Activated T-helper 1 cell treated with anti-CD3 and anti-CD28 coated beads, Interleukin-2, amount 50 U/mL, for 16 hours (primary cell): Measurements from ENCODE around the gene POLR3G.

Experiments used
- DNase-seq, 2 donors: peaks; one replicate each; pipeline ENCODE4 v3.0.0-alpha.2; 2020; ENCODE audit warnings: low read depth in 1 of 2, low spot score in 1 of 2

POLR3G gene

DNA sequence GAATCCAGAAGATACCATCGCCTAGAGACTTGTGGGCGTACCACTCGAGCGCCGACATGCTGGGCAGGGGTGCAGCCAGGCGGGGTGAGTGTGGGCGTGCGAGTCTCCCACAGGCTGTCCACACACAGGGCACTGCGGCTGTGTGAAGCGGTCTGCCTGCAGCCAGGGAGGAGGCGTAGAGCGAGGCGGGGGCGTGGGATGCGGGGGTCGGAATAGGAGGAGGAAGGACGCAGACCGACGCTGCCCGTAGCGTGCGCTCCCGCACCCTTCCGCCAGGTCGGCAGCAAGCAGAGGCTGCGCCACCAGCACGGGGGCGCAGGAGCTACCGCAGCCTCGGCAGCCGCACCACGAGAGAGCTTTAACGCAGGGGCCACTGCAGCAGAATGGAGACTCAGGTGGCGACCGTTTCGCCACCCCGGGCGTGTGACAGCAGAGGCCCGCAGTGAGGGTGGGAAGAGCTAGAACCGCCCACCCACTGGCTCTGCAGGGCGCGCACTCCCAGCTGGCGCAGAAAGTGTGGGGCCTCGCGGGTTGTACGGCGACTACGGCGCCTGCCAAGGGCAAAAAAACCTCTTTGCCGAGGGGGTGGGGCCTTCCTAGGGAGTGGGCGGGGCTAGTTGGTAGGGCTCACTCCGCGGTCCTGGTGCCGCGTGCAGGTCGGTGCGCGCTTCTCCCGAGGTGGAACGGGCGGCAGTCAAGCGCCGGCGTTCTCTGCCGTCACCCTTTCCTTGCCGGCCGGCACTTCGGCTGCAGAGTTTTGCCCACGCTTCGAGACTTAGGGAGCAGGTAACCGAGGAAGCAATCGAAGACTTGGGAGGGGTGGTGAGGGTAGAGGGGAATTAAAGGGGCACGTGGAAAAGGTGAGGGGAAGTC is at the start of gene POLR3G, which contains the start of gene MBLAC2:
POLR3G (plus strand) TSS at position 630 of the 873 bp plus-strand sequence. CDS start 10,704 bp downstream, outside the sequence.
MBLAC2 (minus strand) TSS at position 537 of the 873 bp plus-strand sequence; CDS start at position 58, 479 bp downstream.
- DNase-seq = peak; percentile 88 to 89

GRCh38 chr5:90434116-90434714 is 40.4 kb upstream of the POLR3G start:
- peak in 1 of 2 donors; percentile 4 for DNase-seq

- DNase-seq = no peak
These were observed 37.0 kb upstream of the POLR3G start for GRCh38 chr5:90437663-90438062.

DNA sequence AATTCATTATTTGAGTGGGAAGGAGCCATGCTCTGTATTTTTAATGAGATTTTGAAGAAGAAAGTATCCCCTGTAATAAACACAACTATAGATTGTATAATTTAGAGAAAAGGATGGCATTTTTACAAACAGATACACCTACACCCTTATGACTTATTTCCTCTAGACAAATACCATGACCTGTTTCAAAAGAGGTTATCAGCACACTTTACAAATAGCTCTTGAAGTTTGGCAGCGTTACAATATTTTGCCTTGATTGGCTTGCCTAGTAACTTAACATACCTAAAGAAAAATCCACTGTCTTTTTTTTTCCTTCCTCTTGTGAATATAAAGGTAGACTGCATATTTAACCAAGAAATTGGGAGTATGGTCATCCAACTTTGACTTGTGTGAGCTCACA is 36.6 kb upstream of the POLR3G start:
- no peak for DNase-seq

DNA sequence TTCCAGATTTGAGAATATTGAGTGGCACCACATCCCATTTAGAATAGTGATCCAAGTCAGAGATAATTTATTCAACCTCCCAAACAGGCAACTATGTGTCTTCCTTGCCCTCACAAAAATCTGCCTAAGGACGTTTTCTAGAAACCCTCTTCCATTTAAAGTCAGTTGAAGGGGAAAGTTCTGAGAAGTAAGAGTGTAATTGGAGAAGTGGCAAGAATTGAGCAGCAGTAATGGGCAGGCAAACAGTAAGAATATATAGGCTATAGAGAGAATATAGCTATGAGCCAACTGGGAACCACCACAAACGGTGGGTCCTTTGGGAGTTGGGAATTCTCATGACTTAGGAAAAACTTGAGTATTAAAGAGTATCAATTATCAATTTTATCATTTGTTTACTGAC is 34.0 kb upstream of the POLR3G start:
- no peak for DNase-seq

DNA sequence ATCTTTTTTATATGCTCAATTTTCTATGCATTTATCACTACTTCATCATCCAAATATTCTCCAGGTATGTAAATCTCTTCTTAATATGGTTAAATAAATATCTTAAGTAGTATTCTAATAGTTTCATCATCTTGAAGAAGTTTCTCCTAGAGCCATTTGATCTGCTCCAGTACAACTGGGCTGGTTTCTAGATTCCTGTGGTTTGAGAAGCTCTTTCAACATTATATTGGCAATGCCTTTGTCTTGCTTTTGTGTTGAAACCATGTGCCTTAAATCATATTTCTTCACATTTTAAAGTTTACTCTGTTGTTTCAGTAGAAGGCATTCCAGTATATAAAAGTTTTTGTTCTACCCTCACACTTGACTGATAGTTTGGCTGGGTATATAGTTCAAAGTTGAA is 27.7 kb upstream of the POLR3G start:
- no peak for DNase-seq

GRCh38 chr5:90461288-90461687 is 13.4 kb upstream of the POLR3G start:
- DNase-seq = no peak

DNA sequence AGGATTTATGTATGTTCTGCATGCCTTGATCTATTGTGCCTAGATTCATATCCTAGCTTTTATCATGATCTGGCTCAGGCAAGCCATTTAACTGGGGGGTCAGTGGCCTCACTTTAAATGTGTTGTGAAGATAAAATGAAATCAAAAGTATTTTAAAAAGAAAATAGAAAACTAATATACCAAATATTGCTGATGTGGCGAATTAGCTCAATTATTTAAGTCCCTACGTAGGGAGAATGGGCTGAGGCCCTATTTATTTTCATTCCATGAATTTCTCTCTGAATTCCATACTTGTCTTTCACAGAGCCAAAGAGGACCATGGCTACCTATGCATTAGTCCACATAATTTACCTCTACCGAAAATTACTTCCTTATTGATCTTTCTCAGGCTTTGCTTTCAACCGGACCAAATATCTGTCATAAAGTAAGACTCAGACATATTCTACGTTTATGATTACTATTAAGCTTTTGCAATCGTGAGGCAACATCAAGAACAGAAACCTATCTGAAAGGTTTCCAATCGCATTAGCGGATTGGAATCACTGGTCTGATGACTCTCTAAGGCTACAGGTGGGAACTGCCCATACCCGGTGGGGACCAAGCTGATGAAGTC is 1.8 kb upstream of the POLR3G start:
- DNase-seq = no peak

DNA sequence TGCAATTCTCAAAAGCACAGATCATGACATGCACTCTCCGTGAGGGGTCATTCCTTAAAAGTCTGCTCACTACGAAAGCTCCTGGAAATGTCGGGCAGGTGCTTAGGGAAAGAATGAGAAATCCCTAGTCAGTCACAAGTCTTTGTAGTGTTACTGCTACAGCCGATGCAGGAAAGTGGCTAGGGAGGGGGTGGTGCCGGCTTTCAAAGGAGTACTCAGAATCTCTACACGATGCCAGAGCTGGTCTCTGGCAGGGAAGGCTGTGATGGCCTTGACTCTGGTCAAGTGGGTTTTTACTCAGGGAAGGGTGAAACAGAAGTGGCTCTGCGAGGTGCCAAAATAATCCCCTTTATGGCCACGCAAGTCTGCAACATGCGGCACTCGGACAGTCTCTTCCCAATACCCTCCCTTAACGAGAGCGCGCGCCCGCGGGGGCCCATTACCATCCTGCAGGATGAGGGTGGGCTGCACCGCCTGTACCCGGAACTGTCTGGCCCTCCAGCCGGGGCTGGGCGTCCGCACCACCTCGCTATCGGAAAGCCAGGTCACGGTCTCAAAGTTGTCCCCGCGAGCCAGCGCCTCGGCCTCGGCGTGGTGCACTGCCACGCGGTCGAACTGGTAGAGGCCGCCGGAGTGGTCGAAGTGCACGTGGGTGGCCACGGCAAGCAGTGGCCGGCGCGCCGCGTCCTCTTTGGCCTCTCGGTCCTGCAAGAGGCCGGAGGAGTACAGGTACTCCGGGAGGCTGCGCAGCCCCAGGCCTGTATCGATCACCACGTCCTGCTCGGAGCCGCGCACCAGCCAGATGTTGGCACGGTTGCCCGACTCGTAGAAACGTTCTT is 1.0 kb upstream of the POLR3G start:
- no peak for DNase-seq

DNA sequence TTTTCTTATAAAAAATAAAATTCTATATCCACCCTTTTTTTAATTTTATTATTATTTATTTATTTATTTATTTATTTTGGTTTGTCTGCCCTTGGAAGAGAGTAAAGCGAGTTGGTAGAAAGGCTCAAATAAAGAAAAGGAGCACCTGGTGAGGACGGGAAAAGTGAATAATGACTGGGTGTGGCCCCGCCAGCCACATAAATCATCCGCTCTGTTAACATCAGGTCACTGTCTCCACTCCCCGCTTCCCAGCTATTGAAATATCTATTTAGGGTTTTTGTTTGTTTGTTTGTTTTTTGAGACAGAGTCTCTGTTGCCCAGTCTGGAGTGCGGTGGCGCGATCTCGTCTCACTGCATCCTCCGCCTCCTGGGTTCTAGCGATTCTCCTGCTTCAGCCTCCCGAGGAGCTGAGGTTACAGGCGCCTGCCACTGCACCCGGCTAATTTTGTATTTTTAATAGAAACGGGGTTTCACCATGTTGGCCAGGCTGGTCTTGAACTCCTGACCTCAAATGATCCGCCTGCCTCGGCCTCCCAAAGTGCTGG is 844 bp downstream of the POLR3G start:
- DNase-seq = no peak

DNA sequence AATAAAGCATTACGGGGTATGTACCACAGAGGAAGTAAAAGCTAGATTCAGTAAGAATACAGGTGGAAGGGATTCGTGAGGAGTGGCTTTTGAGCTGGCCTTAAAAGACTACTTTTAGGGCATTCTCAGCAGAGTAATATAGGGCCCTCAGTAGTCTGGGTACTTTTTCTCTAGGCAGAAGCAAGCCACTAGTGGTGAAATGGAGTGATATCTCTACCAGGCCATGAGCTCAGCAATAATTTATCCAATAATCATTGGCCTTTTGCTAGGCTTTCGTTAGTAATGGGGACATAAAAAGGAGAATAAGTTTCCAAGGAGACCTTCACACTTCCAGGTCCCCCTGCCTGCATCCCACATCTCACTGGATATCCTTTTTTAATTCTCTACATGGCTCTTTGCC is 1.7 kb downstream of the POLR3G start:
- no peak for DNase-seq

GRCh38 chr5:90477073-90477472 is 2.4 kb downstream of the POLR3G start:
- DNase-seq = no peak

- DNase-seq = no peak
These were observed 3.1 kb downstream of the POLR3G start for GRCh38 chr5:90477621-90478215.

DNA sequence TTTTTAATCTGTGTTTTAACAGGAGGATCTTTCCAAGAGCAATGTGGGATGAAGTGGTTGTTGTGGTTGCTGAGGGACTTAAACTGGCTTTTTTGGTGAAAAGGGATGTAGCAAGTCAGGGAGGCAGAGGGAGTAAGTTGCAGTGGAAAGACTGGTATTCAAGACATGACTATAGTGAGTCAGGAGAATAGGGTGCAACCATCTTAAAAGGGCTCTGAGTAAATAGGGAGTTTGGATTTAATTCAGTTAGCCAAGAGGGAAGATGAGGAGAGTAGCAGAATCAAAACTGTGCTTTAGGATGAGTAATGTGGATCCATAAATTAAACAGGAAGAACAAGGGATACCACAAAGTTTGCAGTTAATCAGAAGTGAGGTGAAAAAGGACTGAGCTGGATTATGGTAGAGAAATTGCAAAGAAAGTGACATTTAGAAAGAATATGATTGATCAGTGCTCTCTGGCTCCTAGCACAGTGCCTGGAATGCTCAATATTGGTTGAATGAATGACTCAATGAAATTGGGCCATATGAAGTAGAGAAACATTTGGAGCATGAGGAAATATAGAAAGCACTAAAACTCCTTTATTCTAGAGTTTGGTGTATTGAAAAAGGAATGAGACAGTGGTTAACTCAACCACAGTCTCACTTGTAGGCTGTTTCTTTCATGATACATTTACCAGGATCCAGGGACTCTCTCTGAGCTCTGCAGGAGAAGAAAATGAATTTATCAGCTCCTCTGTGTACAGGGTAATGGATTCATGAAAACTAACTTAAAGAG is 5.1 kb downstream of the POLR3G start:
- DNase-seq = no peak

DNA sequence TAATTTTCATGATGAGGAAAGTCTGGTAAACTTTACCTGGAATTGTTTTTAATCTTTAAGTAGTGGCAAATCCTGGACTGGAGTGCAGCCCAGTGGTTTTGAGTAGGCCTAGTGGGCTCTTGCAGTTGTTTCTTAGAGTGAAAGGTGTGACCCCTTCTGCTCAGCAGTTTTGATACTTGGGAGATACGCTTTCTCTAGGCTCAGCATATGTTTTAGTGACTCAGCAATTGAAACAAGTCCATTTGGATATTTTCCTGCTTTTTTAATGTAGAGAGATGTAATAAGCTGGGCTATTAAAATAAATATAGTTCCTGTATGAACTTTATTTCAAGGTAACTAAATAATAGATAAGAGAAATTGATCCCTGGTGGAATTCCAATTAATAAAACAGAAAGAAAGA is 6.0 kb downstream of the POLR3G start:
- no peak for DNase-seq

GRCh38 chr5:90483206-90483605 is 8.5 kb downstream of the POLR3G start:
- no peak for DNase-seq

- no peak for DNase-seq
These were observed 9.9 kb downstream of the POLR3G start for GRCh38 chr5:90484540-90484939.

DNA sequence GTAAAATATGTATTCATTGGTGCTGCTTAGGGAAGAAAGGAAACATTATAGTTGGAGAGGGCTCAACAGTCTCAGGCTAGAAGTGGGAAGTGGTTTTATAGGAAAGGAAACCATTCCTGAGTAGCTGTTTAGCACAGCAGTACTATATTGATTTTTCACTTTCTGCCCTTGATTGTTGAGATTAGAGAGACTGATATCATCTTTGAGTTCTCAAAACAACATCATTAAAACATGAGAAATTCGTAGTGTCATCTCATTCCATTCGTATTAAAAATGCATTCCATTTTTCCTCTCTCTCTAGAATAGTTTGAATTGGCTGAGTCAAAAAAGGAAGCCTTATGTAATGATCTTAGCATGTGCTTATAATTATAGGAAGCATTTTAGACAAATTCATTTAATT is 14.1 kb downstream of the POLR3G start:
- DNase-seq = no peak

- DNase-seq = no peak
These were observed 19.4 kb downstream of the POLR3G start for GRCh38 chr5:90494043-90494442.

DNA sequence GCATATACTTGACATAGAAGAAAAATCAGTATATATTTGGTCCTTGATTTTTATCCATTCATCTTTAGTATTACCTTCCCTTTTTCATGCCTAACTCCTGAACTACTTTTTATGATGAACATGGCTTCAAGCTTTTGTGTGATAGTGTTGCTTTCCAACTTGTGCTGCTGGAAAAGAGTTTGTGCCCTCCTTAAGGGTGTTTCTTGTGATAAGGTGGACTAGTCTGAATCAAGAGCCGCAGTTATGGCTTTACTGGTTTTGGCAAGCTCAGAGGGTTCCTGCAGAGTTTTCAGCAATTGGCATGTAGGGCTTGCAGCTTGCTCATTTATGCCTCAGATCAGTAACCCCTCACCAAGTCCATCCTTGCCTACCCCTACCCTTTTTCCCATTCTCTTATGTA is 20.5 kb downstream of the POLR3G start:
- DNase-seq = no peak
